ENCODE measurements around the gene GNA15. TPM values are rescaled to one million over a fixed set of nuclear protein-coding genes. Genes with fewer than 3 reads are reported as not detected.

Gene GNA15
- total RNA-seq, 2 donors from 2014 or later, result not detected

GRCh38 chr19:3213159-3213558, 77.3 kb downstream of the GNA15 start:
- Mint-ChIP-seq H3K36me3 (ENCODE audit: low read depth) (peaks cover 9% of the 10 kb centered on the region), H3K4me1 (no peaks in the 10 kb centered on the region), H3K27ac (no peak overlapping the region), H3K27me3 (ENCODE audit: insufficient read depth) (peaks cover 1% of the 10 kb centered on the region), H3K4me3 (no peak overlapping the region), H3K9me3 (no peaks in the 10 kb centered on the region)
- peaks cover 4% of the 10 kb centered on the region for H3K36me3 ChIP-seq (ENCODE audit: control insufficient read depth, insufficient read depth, low read length)
- peaks cover 4% of the 10 kb centered on the region for H3K9me3 ChIP-seq (ENCODE audit: control insufficient read depth, low read length)
- DNase-seq, result no peak
- TF ChIP-seq, protein P1, sequence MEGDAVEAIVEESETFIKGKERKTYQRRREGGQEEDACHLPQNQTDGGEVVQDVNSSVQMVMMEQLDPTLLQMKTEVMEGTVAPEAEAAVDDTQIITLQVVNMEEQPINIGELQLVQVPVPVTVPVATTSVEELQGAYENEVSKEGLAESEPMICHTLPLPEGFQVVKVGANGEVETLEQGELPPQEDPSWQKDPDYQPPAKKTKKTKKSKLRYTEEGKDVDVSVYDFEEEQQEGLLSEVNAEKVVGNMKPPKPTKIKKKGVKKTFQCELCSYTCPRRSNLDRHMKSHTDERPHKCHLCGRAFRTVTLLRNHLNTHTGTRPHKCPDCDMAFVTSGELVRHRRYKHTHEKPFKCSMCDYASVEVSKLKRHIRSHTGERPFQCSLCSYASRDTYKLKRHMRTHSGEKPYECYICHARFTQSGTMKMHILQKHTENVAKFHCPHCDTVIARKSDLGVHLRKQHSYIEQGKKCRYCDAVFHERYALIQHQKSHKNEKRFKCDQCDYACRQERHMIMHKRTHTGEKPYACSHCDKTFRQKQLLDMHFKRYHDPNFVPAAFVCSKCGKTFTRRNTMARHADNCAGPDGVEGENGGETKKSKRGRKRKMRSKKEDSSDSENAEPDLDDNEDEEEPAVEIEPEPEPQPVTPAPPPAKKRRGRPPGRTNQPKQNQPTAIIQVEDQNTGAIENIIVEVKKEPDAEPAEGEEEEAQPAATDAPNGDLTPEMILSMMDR (conservative IDR thresholded peaks at IDR 0.05), result no peak
- no peaks in the 10 kb centered on the region for H3K27me3 ChIP-seq (ENCODE audit: control insufficient read depth, insufficient read depth, low read length, poor library complexity, severe bottlenecking)
- no peak overlapping the region for H3K27ac ChIP-seq (ENCODE audit: low read depth, low read length)
- no peak overlapping the region for H3K4me3 ChIP-seq (ENCODE audit: low read length)
- H3K9ac ChIP-seq (ENCODE audit: extremely low read depth, low read length, poor library complexity, severe bottlenecking), result no peak overlapping the region
- WGBS, 2 experiments (ENCODE audit: insufficient coverage in 1 of 2, insufficient read length in 1 of 2), result 90 to 95% methylated on average over 4 to 7 of the region's 7 CpGs
- H3K4me1 ChIP-seq (ENCODE audit: control insufficient read depth, insufficient read depth, low read length), result no peaks in the 10 kb centered on the region

Other genes starting within 250 kb of the GNA15 start
- gene ZNF57, start 235.1 kb upstream of the GNA15 start, total RNA-seq, result 1 to 10 TPM; 4.3 to 5.0 TPM
- 1 to 10 TPM; 4.6 to 7.1 TPM for gene ZNF77, start 191.1 kb upstream of the GNA15 start, total RNA-seq
- gene TLE6, start 158.5 kb upstream of the GNA15 start, total RNA-seq, result 10 to 100 TPM; 13.7 to 17.3 TPM
- gene TLE2, start 106.8 kb upstream of the GNA15 start, total RNA-seq, result 10 to 100 TPM; 75.0 to 80.3 TPM
- 100 to 1,000 TPM; 488 to 575 TPM for gene TLE5, start 73.5 kb upstream of the GNA15 start, total RNA-seq
- 10 to 100 TPM; 26.5 to 29.0 TPM for gene GNA11, start 41.7 kb upstream of the GNA15 start, total RNA-seq
- not detected for gene S1PR4, start 42.7 kb downstream of the GNA15 start, total RNA-seq
- gene NCLN, start 49.9 kb downstream of the GNA15 start, total RNA-seq, result 10 to 100 TPM; 80.6 to 91.2 TPM
- gene CELF5, start 88.6 kb downstream of the GNA15 start, total RNA-seq, result 1 to 10 TPM; 2.6 to 3.5 TPM
- 1 to 10 TPM; 5.2 to 6.6 TPM for gene NFIC, start 230.6 kb downstream of the GNA15 start, total RNA-seq